ENCODE data around the gene ABCA9. TPM values are rescaled to one million over a fixed set of nuclear protein-coding genes. Genes with fewer than 3 reads are reported as not detected.

The ABCA9 gene
- total and polyA plus RNA-seq, 2 of the 13 experiments (the other 11 are each of a cell fraction or from before 2014, with no cell fraction given), result 0.04 TPM; not detected in 1

DNA sequence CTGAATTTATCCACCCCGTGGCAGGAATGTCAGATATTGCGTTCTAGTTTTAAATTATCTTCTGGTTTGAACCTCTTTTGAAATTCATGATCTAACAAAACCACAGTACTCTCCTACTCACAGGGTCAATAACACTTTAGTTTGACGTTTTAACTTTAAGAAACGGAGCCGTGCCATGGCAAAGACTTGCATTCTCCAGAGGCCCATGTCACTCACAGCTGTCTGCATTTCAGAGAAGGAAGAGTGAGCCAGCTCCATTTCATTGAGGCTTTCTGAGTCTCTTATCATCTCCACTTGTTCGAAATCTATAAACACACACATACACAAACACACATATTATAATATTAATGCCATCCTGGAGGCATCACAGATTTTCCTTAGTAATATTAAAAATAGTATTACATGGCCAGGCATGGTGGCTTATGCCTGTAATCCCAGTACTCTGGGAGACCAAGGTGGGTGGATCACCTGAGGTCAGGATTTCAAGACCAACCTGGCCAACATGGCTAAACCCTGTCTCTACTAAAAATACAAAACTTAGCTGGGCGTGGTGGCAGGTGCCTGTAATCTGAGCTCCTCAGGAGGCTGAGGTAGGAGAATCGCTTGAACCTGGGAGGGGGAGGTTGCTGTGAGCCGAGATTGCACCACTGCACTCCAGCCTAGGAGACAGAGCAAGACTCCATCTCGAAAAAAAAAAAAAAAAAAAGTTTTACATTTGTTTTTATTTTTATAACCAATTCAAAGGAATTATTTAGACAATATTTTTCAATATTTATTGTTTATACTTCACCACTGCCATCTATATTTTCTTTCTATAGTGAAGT, 45.4 kb upstream of the ABCA9 start:
- ATAC-seq (no peak), DNase-seq (ENCODE audit: low spot score) (no peak), FAIRE-seq (no peak)
- H3K36me3 ChIP-seq (replicated peaks in 1 of 2; ENCODE audit: control insufficient read depth in 1 of 2, insufficient read depth in 2 of 2, low read length in 2 of 2), result no peaks in the 10 kb centered on the region
- WGBS (ENCODE audit: low lambda C conversion rate), result 48% methylated on average over 10 of the region's 10 CpGs
- no peaks in the 10 kb centered on the region for H3K79me2 ChIP-seq (ENCODE audit: insufficient read depth, low read length)
- no TSS peak for BruUV-seq (replicated peaks)
- H3K4me2 ChIP-seq (ENCODE audit: low read depth, low read length), result no peak overlapping the region
- in situ Hi-C loops (cut with HindIII; ENCODE audit: extremely low pct_ligation_motif_present, low pct_unique_long_range_greater_than_20kb) (no loop called here), intact Hi-C loops (cut with micrococcal nuclease; ENCODE audit: unreplicated experiment) (no loop called here)
- no peak for TF ChIP-seq NFE2 (CRISPR knock-in tag; IDR thresholded peaks at IDR 0.05)
- no peak for TF ChIP-seq ZNF12 (CRISPR knock-in tag; IDR thresholded peaks at IDR 0.05)
- TF ChIP-seq, protein P1, sequence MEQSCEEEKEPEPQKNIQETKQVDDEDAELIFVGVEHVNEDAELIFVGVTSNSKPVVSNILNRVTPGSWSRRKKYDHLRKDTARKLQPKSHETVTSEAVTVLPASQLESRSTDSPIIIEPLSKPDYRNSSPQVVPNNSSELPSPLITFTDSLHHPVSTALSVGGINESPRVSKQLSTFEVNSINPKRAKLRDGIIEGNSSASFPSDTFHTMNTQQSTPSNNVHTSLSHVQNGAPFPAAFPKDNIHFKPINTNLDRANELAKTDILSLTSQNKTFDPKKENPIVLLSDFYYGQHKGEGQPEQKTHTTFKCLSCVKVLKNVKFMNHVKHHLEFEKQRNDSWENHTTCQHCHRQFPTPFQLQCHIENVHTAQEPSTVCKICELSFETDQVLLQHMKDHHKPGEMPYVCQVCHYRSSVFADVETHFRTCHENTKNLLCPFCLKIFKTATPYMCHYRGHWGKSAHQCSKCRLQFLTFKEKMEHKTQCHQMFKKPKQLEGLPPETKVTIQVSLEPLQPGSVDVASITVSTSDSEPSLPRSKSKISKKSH (CRISPR knock-in tag; IDR thresholded peaks at IDR 0.05; ENCODE audit: borderline replicate concordance), result no peak
- no peak for TF ChIP-seq NR2F1 (CRISPR knock-in tag; IDR thresholded peaks at IDR 0.05)
- H2AFZ ChIP-seq (ENCODE audit: low read length), result no peak overlapping the region
- ChIA-PET POLR2A (no interaction called here), CTCF (ENCODE audit: low intra/inter-chr PET ratio, low total read pairs) (no interaction called here)
- no peak overlapping the region for H3K27ac ChIP-seq (ENCODE audit: extremely low read length, insufficient read depth, low read length)
- no peak overlapping the region for H3K4me3 ChIP-seq (replicated peaks in 1 of 3; ENCODE audit: insufficient read depth in 1 of 3, low read depth in 2 of 3, low read length in 3 of 3)
- H3K9me3 ChIP-seq (ENCODE audit: low read length), result no peaks in the 10 kb centered on the region
- no peak overlapping the region for H3K9ac ChIP-seq (ENCODE audit: insufficient read depth, low read depth, low read length)
- peaks cover 10% of the 10 kb centered on the region for H3K4me1 ChIP-seq (ENCODE audit: insufficient read depth, low read length)
- H3K27me3 ChIP-seq (ENCODE audit: control insufficient read depth in 1 of 2, insufficient read depth in 2 of 2, low read length in 2 of 2), result no peaks in the 10 kb centered on the region
- no peaks in the 10 kb centered on the region for H4K20me1 ChIP-seq (ENCODE audit: insufficient read depth, low read length)

DNA sequence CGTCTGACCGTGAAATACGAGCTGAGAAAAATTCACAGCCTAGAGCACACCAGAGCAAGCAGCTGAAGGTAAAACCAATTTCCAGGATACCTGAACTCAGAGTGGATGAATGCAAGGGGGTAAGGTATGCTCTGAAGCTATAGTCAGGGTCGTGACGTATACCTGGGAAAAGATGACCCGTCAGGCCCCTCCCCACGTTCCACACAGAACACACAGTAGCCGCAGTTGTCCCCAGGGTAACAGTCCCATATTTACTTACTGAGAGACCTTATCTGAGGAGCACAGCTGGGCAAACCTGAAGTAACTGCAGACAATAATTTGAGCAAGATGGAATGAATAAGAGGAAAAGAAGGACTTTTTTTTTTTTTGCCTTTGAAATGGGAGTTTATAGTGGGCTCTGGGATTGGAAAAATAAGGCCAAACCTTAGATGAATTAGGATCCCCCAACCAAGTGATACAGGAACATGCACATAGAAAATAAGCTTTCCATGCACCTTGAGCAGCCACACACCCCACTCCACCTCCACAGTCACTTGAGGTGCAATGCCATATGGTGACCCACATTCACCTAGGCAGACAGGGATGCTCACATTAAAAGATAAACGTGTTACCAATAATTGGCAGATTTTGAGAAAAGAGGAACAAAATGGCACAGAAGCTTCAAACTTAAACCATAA, 43.0 kb upstream of the ABCA9 start:
- WGBS (ENCODE audit: low lambda C conversion rate), result 17% methylated on average over 9 of the region's 9 CpGs
- H2AFZ ChIP-seq (ENCODE audit: low read length), result no peak overlapping the region
- ATAC-seq, result peak; percentile 70
- TF ChIP-seq, protein P2, sequence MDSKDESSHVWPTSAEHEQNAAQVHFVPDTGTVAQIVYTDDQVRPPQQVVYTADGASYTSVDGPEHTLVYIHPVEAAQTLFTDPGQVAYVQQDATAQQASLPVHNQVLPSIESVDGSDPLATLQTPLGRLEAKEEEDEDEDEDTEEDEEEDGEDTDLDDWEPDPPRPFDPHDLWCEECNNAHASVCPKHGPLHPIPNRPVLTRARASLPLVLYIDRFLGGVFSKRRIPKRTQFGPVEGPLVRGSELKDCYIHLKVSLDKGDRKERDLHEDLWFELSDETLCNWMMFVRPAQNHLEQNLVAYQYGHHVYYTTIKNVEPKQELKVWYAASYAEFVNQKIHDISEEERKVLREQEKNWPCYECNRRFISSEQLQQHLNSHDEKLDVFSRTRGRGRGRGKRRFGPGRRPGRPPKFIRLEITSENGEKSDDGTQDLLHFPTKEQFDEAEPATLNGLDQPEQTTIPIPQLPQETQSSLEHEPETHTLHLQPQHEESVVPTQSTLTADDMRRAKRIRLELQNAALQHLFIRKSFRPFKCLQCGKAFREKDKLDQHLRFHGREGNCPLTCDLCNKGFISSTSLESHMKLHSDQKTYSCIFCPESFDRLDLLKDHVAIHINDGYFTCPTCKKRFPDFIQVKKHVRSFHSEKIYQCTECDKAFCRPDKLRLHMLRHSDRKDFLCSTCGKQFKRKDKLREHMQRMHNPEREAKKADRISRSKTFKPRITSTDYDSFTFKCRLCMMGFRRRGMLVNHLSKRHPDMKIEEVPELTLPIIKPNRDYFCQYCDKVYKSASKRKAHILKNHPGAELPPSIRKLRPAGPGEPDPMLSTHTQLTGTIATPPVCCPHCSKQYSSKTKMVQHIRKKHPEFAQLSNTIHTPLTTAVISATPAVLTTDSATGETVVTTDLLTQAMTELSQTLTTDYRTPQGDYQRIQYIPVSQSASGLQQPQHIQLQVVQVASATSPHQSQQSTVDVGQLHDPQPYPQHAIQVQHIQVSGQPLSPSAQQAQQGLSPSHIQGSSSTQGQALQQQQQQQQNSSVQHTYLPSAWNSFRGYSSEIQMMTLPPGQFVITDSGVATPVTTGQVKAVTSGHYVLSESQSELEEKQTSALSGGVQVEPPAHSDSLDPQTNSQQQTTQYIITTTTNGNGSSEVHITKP (CRISPR knock-in tag; IDR thresholded peaks at IDR 0.05; ENCODE audit: low read depth), result no peak
- no peak for TF ChIP-seq ETV6 (CRISPR knock-in tag; conservative IDR thresholded peaks at IDR 0.05)

More for the DNA sequence above, 43.0 kb upstream of the ABCA9 start:
- Histone ChIP-seq H3K4me2 (ENCODE audit: low read depth, low read length) (peak overlapping the region; percentile 42), H3K36me3 (replicated peaks in 1 of 2; ENCODE audit: control insufficient read depth in 1 of 2, insufficient read depth in 2 of 2, low read length in 2 of 2) (no peaks in the 10 kb centered on the region), H3K4me1 (ENCODE audit: insufficient read depth, low read length) (peaks cover 10% of the 10 kb centered on the region), H3K27ac (ENCODE audit: extremely low read length, insufficient read depth, low read length) (no peak overlapping the region), H3K27me3 (ENCODE audit: control insufficient read depth in 1 of 2, insufficient read depth in 2 of 2, low read length in 2 of 2) (no peaks in the 10 kb centered on the region), H3K79me2 (ENCODE audit: insufficient read depth, low read length) (no peaks in the 10 kb centered on the region), H3K4me3 (replicated peaks in 1 of 3; ENCODE audit: insufficient read depth in 1 of 3, low read depth in 2 of 3, low read length in 3 of 3) (no peak overlapping the region), H3K9ac (ENCODE audit: insufficient read depth, low read depth, low read length) (no peak overlapping the region), H3K9me3 (ENCODE audit: low read length) (no peaks in the 10 kb centered on the region), H4K20me1 (ENCODE audit: insufficient read depth, low read length) (no peaks in the 10 kb centered on the region)
- POLR2A ChIA-PET, result no interaction called here
- no TSS peak for BruUV-seq (replicated peaks)
- CTCF ChIA-PET (ENCODE audit: low intra/inter-chr PET ratio, low total read pairs), result no interaction called here
- DNase-seq (ENCODE audit: low spot score) (peak; percentile 47), FAIRE-seq (no peak)
- intact Hi-C loops (cut with micrococcal nuclease; ENCODE audit: unreplicated experiment) (no loop called here), in situ Hi-C loops (cut with HindIII; ENCODE audit: extremely low pct_ligation_motif_present, low pct_unique_long_range_greater_than_20kb) (no loop called here)
